HepG2 (cell line): ENCODE measurements around the gene AAMP. TPM values are rescaled to one million over a fixed set of nuclear protein-coding genes. Genes with fewer than 3 reads are reported as not detected.

Source experiments
- ATF7-NPFF ChIP-seq: sonication (generic); formaldehyde crosslinking; IDR thresholded peaks from 2 replicates; pipeline ENCODE4 v1.8.1; 2023; ENCODE audit warnings: mild to moderate bottlenecking, low read depth, missing genetic modification reagents, moderate library complexity
- CCDC6 ChIP-seq: sonication (generic); formaldehyde crosslinking; IDR thresholded peaks from 2 replicates; pipeline ENCODE4 v1.8.1; 2022; ENCODE audit warnings: mild to moderate bottlenecking, missing genetic modification reagents, moderate library complexity
- CENPX ChIP-seq: sonication (generic); formaldehyde crosslinking; IDR thresholded peaks from 2 replicates; pipeline ENCODE4 v1.9.0; 2021; ENCODE audit warnings: mild to moderate bottlenecking, missing genetic modification reagents, moderate library complexity
- CREB1 ChIP-seq, 2 experiments: fragments of 450-650 bp in 1 of 2; IDR thresholded peaks; 2 replicates each; pipeline ENCODE4 v1.6.1; 2016 to 2017; ENCODE audit warnings: control low read depth in 1 of 2, mild to moderate bottlenecking in 1 of 2, missing compliant biosample characterization in 1 of 2, missing genetic modification characterization in 1 of 2
- DMAP1 ChIP-seq: IDR thresholded peaks from 2 replicates; pipeline ENCODE4 v1.6.1; 2016
- DNMT3B ChIP-seq: conservative IDR thresholded peaks from 2 replicates; pipeline ENCODE4 v1.6.1; 2016; ENCODE audit warnings: missing biosample characterization, control low read depth
- ELF4 ChIP-seq: sonication (generic); formaldehyde crosslinking; IDR thresholded peaks from 2 replicates; pipeline ENCODE4 v1.5.0; 2020; ENCODE audit warnings: missing genetic modification reagents, mild to moderate bottlenecking, moderate library complexity, borderline replicate concordance
- FOSL1 ChIP-seq: sonication (generic); formaldehyde crosslinking; IDR thresholded peaks from 2 replicates; pipeline ENCODE4 v1.9.0; 2021; ENCODE audit warnings: missing genetic modification reagents, borderline replicate concordance
- GATAD1 ChIP-seq: IDR thresholded peaks from 2 replicates; pipeline ENCODE4 v1.6.1; 2016; ENCODE audit warnings: missing genetic modification reagents, missing compliant biosample characterization
- HOXD1 ChIP-seq: sonication (generic); formaldehyde crosslinking; IDR thresholded peaks from 2 replicates; pipeline ENCODE4 v1.5.0; 2020; ENCODE audit warnings: missing genetic modification reagents
- IKZF1 ChIP-seq: fragments of 450-650 bp; IDR thresholded peaks from 2 replicates; pipeline ENCODE4 v1.7.1; 2016
- KAT8 ChIP-seq: IDR thresholded peaks from 2 replicates; pipeline ENCODE4 v1.6.1; 2016; ENCODE audit warnings: missing genetic modification reagents, missing compliant biosample characterization
- MAZ ChIP-seq, 2 experiments: sonication (generic) in 1 of 2; formaldehyde crosslinking in 1 of 2; IDR thresholded peaks; 2 replicates each; pipeline versions ENCODE4 v1.5.0 to v1.6.1; 2012 to 2020; ENCODE audit warnings: low read depth in 2 of 2, mild to moderate bottlenecking in 2 of 2, borderline replicate concordance in 1 of 2, improper control_type of control experiment in 1 of 2, low read length in 1 of 2, missing genetic modification reagents in 1 of 2, moderate library complexity in 1 of 2
- MBNL3 ChIP-seq: fragments of 250-450 bp; sonication (Bioruptor Pico); conservative IDR thresholded peaks from 2 replicates; pipeline ENCODE4 v1.8.0; 2022; ENCODE audit warnings: mild to moderate bottlenecking, inconsistent platforms
- NFE2 ChIP-seq: sonication (generic); formaldehyde crosslinking; IDR thresholded peaks from 2 replicates; pipeline ENCODE4 v1.4.0; 2020; ENCODE audit warnings: missing genetic modification reagents
- NR2C2 ChIP-seq: sonication (generic); formaldehyde crosslinking; IDR thresholded peaks from 2 replicates; pipeline ENCODE4 v1.4.0; 2020; ENCODE audit warnings: missing genetic modification reagents, mild to moderate bottlenecking, moderate library complexity, borderline replicate concordance
- RAD21 ChIP-seq: fragments of 450-650 bp; formaldehyde crosslinking; IDR thresholded peaks from 2 replicates; pipeline ENCODE4 v1.5.0; 2020; ENCODE audit warnings: mild to moderate bottlenecking
- REXO4 ChIP-seq: sonication (generic); formaldehyde crosslinking; IDR thresholded peaks from 2 replicates; pipeline ENCODE4 v1.8.0; 2022; ENCODE audit warnings: missing genetic modification reagents, mild to moderate bottlenecking, borderline replicate concordance
- SATB2 ChIP-seq: sonication (generic); formaldehyde crosslinking; IDR thresholded peaks from 2 replicates; pipeline ENCODE4 v1.5.0; 2020; ENCODE audit warnings: missing genetic modification reagents
- THYN1 ChIP-seq: sonication (generic); formaldehyde crosslinking; IDR thresholded peaks from 2 replicates; pipeline ENCODE4 v1.8.1; 2023; ENCODE audit warnings: low read depth, mild to moderate bottlenecking, moderate library complexity, missing genetic modification reagents, borderline replicate concordance
- ZBTB7B ChIP-seq: sonication (generic); formaldehyde crosslinking; IDR thresholded peaks from 2 replicates; pipeline ENCODE4 v1.4.0; 2020; ENCODE audit warnings: missing genetic modification reagents
- ZMYM3 ChIP-seq: sonication (generic); formaldehyde crosslinking; IDR thresholded peaks from 2 replicates; pipeline ENCODE4 v1.5.1; 2020; ENCODE audit warnings: mild to moderate bottlenecking, missing genetic modification reagents
- ZNF382 ChIP-seq: sonication (generic); formaldehyde crosslinking; IDR thresholded peaks from 2 replicates; pipeline ENCODE4 v1.5.0; 2020; ENCODE audit warnings: missing genetic modification reagents, mild to moderate bottlenecking, borderline replicate concordance
- ZNF432 ChIP-seq: sonication (generic); formaldehyde crosslinking; IDR thresholded peaks from 2 replicates; pipeline ENCODE4 v1.5.0; 2020; ENCODE audit warnings: missing genetic modification reagents, mild to moderate bottlenecking, borderline replicate concordance
- ZNF44 ChIP-seq: sonication (generic); formaldehyde crosslinking; IDR thresholded peaks from 2 replicates; pipeline ENCODE4 v1.5.1; 2020; ENCODE audit warnings: mild to moderate bottlenecking, missing genetic modification reagents
- ZNF550 ChIP-seq: sonication (generic); formaldehyde crosslinking; IDR thresholded peaks from 2 replicates; pipeline ENCODE4 v1.4.0; 2020; ENCODE audit warnings: mild to moderate bottlenecking, missing genetic modification reagents, borderline replicate concordance
- polyA plus RNA-seq, 8 experiments: library from polyadenylated mRNA; depleted of rRNA in 3 of 8; stranded (reverse) in 7 of 8; unstranded in 1 of 8; fragments of >200 nt; fragmentation: Illumina TruSeq in 4 of 8; extraction: Trizol in 4 of 8; gene quantifications; 2 replicates each; pipeline versions ENCODE4 v1.2.1 to v1.2.3, GENCODE V29; 2011 to 2016; ENCODE audit warnings: low read depth in 4 of 8, missing spikeins in 1 of 8, mixed read lengths in 1 of 8; ENCODE audit not compliant: insufficient read depth in 1 of 8
- total RNA-seq, 5 experiments: library from RNA; depleted of rRNA; stranded (reverse); fragments of >200 nt; fragmentation: Illumina TruSeq; extraction: Trizol; gene quantifications; 2 replicates each; pipeline ENCODE4 v1.2.3, GENCODE V29; 2016; ENCODE audit warnings: low read depth in 1 of 5
- TF ChIP-seq, protein P1 (sequence below): IDR thresholded peaks from 2 replicates; pipeline ENCODE4 v1.6.1; 2018; ENCODE audit warnings: missing genetic modification reagents
- TF ChIP-seq, protein P2 (sequence below): sonication (generic); formaldehyde crosslinking; IDR thresholded peaks from 2 replicates; pipeline ENCODE4 v1.4.0; 2020; ENCODE audit warnings: missing genetic modification reagents, mild to moderate bottlenecking, borderline replicate concordance
- TF ChIP-seq, protein P3 (sequence below): sonication (generic); formaldehyde crosslinking; IDR thresholded peaks from 2 replicates; pipeline ENCODE4 v1.5.1; 2020; ENCODE audit warnings: missing genetic modification reagents, mild to moderate bottlenecking, borderline replicate concordance

The AAMP gene
- total and polyA plus RNA-seq, 2 of the 13 experiments (the other 11 are each of a cell fraction or from before 2014, with no cell fraction given), result 110 to 186 TPM

- no peak for TF ChIP-seq CENPX (CRISPR knock-in tag)
- no peak; the same call in 1 of the 2 replicates for TF ChIP-seq MAZ (IDR thresholded peaks at IDR 0.05; ENCODE audit: borderline replicate concordance, low read depth, low read length)
- no peak; the same call in 1 of the 2 replicates for TF ChIP-seq MAZ (CRISPR knock-in tag; IDR thresholded peaks at IDR 0.05; ENCODE audit: low read depth)
- TF ChIP-seq HOXD1 (CRISPR knock-in tag), result peak; percentile 87
- no peak for TF ChIP-seq IKZF1
- no peak for TF ChIP-seq ZNF382
- no peak for TF ChIP-seq THYN1 (CRISPR knock-in tag)
- TF ChIP-seq ZNF432, result no peak
- TF ChIP-seq REXO4 (CRISPR knock-in tag), result no peak
- TF ChIP-seq NFE2 (CRISPR knock-in tag), result no peak
- TF ChIP-seq MBNL3 (CRISPR knock-in tag), result no peak
- no peak for TF ChIP-seq FOSL1 (CRISPR knock-in tag)
- TF ChIP-seq ZNF550, result peak; percentile 20; the same call in 1 of the 2 replicates
- TF ChIP-seq, protein P1, sequence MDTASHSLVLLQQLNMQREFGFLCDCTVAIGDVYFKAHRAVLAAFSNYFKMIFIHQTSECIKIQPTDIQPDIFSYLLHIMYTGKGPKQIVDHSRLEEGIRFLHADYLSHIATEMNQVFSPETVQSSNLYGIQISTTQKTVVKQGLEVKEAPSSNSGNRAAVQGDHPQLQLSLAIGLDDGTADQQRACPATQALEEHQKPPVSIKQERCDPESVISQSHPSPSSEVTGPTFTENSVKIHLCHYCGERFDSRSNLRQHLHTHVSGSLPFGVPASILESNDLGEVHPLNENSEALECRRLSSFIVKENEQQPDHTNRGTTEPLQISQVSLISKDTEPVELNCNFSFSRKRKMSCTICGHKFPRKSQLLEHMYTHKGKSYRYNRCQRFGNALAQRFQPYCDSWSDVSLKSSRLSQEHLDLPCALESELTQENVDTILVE (CRISPR knock-in tag), result no peak; the same call in 1 of the 2 replicates
- TF ChIP-seq KAT8 (CRISPR knock-in tag), result peak; percentile 95
- peak; percentile 87 for TF ChIP-seq GATAD1 (CRISPR knock-in tag)
- TF ChIP-seq, protein P2, sequence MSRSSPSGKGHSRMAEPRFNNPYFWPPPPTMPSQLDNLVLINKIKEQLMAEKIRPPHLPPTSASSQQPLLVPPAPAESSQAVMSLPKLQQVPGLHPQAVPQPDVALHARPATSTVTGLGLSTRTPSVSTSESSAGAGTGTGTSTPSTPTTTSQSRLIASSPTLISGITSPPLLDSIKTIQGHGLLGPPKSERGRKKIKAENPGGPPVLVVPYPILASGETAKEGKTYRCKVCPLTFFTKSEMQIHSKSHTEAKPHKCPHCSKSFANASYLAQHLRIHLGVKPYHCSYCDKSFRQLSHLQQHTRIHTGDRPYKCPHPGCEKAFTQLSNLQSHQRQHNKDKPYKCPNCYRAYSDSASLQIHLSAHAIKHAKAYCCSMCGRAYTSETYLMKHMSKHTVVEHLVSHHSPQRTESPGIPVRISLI, result peak; percentile 50; the same call in 1 of the 2 replicates
- peak; percentile 48; the same call in 1 of the 2 replicates for TF ChIP-seq ZNF44 (CRISPR knock-in tag)
- TF ChIP-seq ELF4, result no peak
- TF ChIP-seq, protein P3, sequence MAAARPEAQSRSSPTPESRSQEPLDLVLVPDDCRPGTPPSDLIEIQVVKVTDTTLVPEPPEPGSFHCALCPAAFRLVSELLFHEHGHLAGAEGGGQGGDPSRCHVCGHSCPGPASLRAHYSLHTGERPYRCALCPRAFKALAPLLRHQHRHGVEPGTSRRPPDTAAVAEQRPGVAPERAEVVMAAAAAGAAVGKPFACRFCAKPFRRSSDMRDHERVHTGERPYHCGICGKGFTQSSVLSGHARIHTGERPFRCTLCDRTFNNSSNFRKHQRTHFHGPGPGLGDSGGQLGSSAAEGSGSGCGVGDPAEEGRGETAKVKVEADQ (CRISPR knock-in tag), result no peak
- TF ChIP-seq DNMT3B, result no peak
- peak; percentile 73; the same call in 1 of the 2 replicates for TF ChIP-seq DMAP1 (CRISPR knock-in tag)
- no peak for TF ChIP-seq ZMYM3
- peak; percentile 62 for TF ChIP-seq NR2C2 (CRISPR knock-in tag)
- peak; percentile 72 for TF ChIP-seq CREB1 (IDR thresholded peaks at IDR 0.05)
- TF ChIP-seq CREB1 (CRISPR knock-in tag; IDR thresholded peaks at IDR 0.05), result no peak
- 0 out of 2 replicates have a peak, but pooled peaks have one; percentile 64 for TF ChIP-seq ZBTB7B (CRISPR knock-in tag)
- no peak for TF ChIP-seq SATB2 (CRISPR knock-in tag)
- peak; percentile 17; the same call in 1 of the 2 replicates for TF ChIP-seq RAD21 (CRISPR knock-in tag)
- peak; percentile 47; the same call in 1 of the 2 replicates for TF ChIP-seq ATF7-NPFF (CRISPR knock-in tag)
- TF ChIP-seq CCDC6 (CRISPR knock-in tag), result peak; percentile 26; the same call in 1 of the 2 replicates
Measured at GRCh38 chr2:218216674-218217359, 53.1 kb downstream of the AAMP start, which contains the start of gene ARPC2 (continued).
